NCI-H1092 treated with DMSO at 0.1 percent for 48 hours (cell line): Measurements from ENCODE around the gene SORD.
"Not testable (repeated sequence)": the region's sequence is repeated elsewhere in the genome, so short reads cannot be mapped to it uniquely, and the experiment has no call there.

Source experiments
- DNase-seq: peaks from one replicate; lab custom pipeline; 2025; lab: John Stamatoyannopoulos, UW

SORD gene

GRCh38 chr15:45024649-45025048 is 1.7 kb downstream of the SORD start:
- DNase-seq = not testable (repeated sequence)

GRCh38 chr15:45025627-45026026 is 2.6 kb downstream of the SORD start:
- not testable (repeated sequence) for DNase-seq

- DNase-seq = no peak
These were observed 3.7 kb downstream of the SORD start for GRCh38 chr15:45026651-45027190.

DNA sequence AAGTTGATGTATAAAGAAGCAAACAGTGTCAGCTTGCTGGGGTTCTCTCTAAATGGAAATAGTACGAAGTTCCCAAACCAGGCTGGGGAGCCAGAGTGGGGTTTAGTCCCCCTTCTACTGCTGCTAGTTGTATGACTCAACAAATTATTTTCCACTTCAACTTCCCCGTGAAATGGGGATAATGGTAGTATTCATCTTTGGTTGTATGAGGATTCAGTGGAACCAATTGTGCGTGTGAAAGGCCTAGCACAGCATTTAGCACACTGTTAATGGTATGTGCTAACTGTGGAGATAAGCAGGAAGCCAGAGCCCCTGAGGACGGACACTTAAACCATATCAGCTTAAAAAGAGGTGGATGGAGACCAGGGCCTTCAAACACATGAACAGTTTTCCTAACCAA is 4.2 kb downstream of the SORD start:
- no peak for DNase-seq

DNA sequence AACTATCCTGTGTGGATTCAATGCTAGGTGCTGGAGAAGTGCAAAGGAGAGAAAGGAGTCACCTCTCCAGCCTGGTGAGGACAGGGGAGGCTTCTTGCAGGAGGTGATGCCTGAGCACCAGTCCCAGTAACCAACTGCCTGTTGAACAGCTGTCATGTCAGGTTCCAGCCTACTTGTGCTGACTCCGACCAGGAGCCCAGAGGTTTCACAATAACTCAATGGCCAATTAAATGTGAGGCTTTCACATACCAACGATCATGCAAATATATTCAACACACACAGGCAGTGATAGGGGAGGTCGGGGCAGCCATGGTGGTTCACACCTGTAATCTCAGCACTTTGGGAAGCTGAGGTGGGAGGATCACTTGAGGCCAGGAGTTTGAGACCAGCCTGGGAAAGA is 7.7 kb downstream of the SORD start:
- DNase-seq = no peak

DNA sequence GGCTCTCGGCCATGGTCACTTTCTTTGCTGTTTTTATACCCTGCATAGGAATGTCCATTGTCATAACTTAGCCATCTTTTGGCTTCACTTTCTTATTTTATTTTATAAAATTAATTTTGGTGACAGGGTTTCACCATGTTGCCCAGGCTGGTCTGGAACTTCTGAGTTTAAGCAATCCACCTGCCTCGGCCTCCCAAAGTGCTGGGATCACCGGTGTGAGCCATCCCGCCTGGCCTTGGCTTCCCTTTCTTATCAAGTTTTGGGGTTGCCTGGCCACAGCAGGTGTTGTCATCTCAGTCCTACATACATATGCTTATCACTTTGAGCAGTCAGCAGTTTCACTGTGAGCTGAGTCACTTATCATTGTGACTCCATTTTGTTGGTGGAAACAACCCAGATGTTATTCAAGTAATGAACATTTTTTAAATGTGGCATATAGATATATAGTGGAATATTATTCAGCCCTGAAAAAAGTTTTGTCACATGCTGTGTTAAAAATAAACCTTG is 8.6 kb downstream of the SORD start:
- DNase-seq = not testable (repeated sequence)

DNA sequence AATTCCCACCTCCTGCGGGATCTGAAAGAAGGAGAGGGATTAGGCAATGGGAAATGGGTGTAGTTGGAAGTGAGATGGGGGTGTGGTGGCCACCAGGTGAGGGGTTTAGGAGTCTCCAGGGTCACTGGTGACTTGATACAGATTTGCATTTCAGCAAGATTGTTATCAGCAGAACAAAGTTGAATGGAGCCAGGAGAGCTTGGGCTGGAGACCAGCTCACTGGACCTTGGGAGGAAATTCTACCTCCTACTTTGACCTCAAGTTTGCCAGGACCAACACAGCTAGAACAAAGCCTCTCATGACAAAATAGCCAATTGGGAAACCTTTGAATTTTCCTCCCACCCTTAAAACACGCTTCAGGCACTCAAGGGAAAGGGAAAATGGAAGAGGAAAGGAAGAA is 9.5 kb downstream of the SORD start:
- DNase-seq = not testable (repeated sequence)

DNA sequence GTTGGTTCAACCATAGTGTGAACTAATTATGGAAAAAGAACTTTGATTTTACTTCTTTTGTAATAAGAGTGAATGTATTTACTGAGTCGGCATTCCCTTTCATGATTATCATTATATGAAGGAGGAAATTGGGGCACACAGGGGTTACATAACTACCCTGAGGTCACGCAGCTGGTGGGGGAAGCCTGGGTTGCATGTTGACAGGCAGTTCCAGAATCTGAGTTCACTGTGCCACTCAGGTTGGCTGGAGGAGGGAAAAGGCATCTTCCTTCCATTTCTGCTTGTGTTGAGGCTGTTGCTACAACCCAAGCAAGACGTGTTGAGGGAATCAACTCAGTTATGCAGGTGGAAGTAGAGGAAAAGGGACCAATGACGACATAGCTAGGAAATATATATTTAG is 11.1 kb downstream of the SORD start:
- DNase-seq = not testable (repeated sequence)

- DNase-seq = not testable (repeated sequence)
These were observed 11.8 kb downstream of the SORD start for GRCh38 chr15:45034600-45035375.

GRCh38 chr15:45036812-45037781 is 14.1 kb downstream of the SORD start:
- DNase-seq = peak; percentile 75

DNA sequence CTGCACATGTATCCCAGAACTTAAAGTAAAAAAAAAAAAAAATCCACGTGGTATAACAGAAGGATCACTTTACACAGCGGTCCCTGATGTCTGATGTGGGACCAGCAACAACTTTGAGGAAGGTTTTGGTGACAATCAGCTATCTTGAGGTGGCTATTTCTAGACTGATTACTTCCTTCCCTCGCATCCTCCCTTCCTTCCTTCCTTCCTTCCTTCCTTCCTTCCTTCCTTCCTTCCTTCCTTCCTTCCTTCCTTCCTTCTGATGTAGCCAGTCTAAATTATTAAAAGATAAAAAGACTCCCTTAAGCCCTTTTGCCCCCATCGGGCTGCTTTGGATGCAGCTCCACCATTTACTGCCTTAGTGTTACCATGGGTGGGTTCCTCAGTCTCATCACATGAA is 14.9 kb downstream of the SORD start:
- DNase-seq = no peak

GRCh38 chr15:45040396-45040795 is 17.4 kb downstream of the SORD start:
- DNase-seq = not testable (repeated sequence)

DNA sequence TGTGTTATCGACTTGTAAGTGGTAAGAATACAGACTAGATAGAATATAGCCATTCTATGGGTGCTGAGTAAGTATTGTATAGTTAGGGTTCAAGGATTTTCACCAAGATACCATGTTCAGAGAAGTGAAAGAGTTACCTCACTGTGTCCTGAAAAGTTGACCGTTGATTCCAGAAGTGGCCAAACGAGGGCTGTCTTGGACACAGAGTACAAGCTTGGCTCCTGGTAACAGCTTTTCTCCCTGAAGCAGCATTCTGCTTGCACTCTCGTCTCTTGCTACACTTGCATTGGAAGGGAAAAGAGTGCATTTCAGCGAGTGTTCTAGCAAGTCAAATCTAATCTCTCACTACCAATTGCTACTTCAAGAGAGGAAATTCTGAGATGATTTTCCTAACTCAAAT is 18.5 kb downstream of the SORD start:
- DNase-seq = not testable (repeated sequence)

DNA sequence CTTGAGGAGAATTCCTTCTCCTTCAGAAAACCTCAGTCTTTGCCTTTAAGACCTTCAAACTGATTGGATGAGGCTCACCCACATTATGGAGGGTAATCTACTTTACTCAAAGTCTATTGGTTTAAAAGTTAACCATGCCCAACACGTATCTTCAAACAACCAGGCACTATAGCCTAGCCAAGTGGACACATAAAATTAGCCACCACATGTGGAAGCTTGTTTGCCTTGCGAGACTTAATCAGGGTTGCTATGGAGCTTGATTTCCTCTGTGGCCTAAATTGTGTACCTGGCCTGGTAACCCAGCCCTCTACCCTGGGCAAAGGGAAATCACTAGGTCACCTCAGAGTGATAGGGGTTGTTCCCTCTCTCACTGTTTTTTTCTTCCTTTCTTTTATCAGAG is 19.9 kb downstream of the SORD start:
- not testable (repeated sequence) for DNase-seq

GRCh38 chr15:45044270-45044669 is 21.3 kb downstream of the SORD start:
- not testable (repeated sequence) for DNase-seq

GRCh38 chr15:45048449-45048793 is 25.4 kb downstream of the SORD start:
- DNase-seq = not testable (repeated sequence)

- no peak for DNase-seq
These were observed 26.0 kb downstream of the SORD start for GRCh38 chr15:45048794-45049631.

- DNase-seq = no peak
These were observed 27.6 kb downstream of the SORD start for GRCh38 chr15:45050587-45050986.

DNA sequence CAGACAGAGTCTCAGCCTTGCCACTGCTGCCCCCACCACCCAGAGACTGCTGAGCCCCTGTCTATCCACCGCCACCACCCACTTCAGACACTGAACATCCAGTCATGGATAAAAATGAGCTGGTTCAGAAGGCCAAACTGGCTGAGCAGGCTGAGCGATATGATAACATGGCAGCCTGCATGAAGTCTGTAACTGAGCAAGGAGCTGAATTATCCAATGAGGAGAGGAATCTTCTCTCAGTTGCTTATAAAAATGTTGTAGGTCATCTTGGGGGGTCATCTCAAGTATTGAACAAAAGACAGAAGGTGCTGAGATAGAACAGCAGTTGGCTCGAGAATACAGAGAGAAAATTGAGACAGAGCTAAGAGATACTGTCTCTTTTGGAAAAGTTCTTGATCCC is 29.7 kb downstream of the SORD start:
- DNase-seq = not testable (repeated sequence)

DNA sequence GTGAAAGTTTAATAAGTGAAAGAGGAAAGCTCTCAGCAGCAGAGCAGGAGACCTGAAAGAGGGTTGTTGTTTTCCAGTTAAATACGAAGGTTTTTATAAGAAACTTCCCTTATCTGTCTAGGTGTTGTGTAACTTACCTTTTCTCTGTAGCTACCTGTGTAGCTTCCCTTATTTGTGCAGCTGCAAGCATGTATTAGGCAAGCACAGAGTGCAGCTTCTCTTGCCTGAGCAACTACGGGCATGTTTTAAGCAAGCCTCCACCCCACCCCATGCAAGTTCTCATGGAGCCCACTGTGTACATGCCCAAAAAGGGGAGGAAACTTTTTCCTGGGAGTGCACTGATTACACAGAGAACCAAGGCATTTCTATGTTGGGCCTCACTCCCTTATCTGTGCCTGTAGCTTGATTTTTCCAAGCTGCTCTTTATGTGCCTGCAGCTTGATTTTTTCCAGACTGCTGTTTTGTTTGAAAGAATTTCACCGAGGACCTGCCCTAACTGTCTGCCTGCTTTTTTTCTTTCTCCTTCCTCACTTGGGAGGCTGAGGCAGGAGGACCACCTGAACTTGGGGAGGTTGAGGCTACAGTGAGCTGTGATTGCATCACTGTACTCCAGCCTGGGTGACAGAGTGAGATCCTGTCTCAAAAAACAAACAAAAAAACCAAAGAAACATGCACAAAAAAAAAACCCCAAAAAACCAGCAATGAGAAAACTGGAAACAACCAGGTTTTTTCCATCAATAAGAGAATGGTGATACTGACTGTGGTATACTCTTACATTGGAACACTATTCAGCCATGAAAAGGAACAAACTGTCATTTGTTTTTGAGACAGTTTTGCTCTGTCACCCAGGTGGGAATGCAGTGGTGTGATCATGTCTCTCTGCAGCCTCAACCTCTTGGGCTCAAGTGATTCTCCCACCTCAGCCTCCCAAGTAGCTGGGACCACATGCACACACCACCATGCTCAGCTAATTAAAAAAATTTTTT is 36.0 kb downstream of the SORD start:
- DNase-seq = not testable (repeated sequence)
